Hepatocyte (in vitro differentiated cells): ENCODE results near the gene OR8G1. TPM values are rescaled to one million over a fixed set of nuclear protein-coding genes. Genes with fewer than 3 reads are reported as not detected.
"Not testable (repeated sequence)": the region's sequence is repeated elsewhere in the genome, so short reads cannot be mapped to it uniquely, and the experiment has no call there.

ENCODE experiments used
- DNase-seq: peaks from one replicate; pipeline ENCODE4 v3.0.0-alpha.2; 2016; ENCODE audit warnings: low spot score
- H2AFZ ChIP-seq: fragments of 200-600 bp; sonication (generic); 2 replicates; pipeline ENCODE4 v1.6.0; 2016; ENCODE audit warnings: antibody characterized with exemption, mild to moderate bottlenecking
- H3K27ac ChIP-seq: fragments of 200-600 bp; sonication (generic); 2 replicates; pipeline ENCODE4 v1.5.1; 2016; ENCODE audit warnings: mild to moderate bottlenecking
- H3K27me3 ChIP-seq: fragments of 200-600 bp; sonication (generic); 2 replicates; pipeline ENCODE4 v1.6.1; 2016
- H3K36me3 ChIP-seq: fragments of 200-600 bp; sonication (generic); replicated peaks from 2 replicates; pipeline ENCODE4 v1.5.1; 2016; ENCODE audit warnings: low read depth; ENCODE audit not compliant: insufficient read depth
- H3K4me1 ChIP-seq: fragments of 200-600 bp; sonication (generic); 2 replicates; pipeline ENCODE4 v1.5.1; 2016; ENCODE audit warnings: mild to moderate bottlenecking, moderate library complexity; ENCODE audit not compliant: insufficient read depth
- H3K4me2 ChIP-seq: fragments of 200-600 bp; sonication (generic); 2 replicates; pipeline ENCODE4 v1.6.0; 2016
- H3K4me3 ChIP-seq: fragments of 200-600 bp; sonication (generic); 2 replicates; pipeline ENCODE4 v1.5.1; 2016; ENCODE audit warnings: mild to moderate bottlenecking
- H3K79me2 ChIP-seq: fragments of 200-600 bp; sonication (generic); 2 replicates; pipeline ENCODE4 v1.6.0; 2017; ENCODE audit warnings: mild to moderate bottlenecking
- H3K9me2 ChIP-seq: fragments of 200-600 bp; sonication (generic); replicated peaks from 2 replicates; pipeline ENCODE4 v1.6.0; 2017; ENCODE audit warnings: mild to moderate bottlenecking; ENCODE audit not compliant: insufficient read depth
- H3K9me3 ChIP-seq: fragments of 200-600 bp; sonication (generic); 2 replicates; pipeline ENCODE4 v1.5.1; 2016; ENCODE audit warnings: low read depth, mild to moderate bottlenecking
- H4K20me1 ChIP-seq: fragments of 200-600 bp; sonication (generic); 2 replicates; pipeline ENCODE4 v1.6.0; 2016; ENCODE audit warnings: mild to moderate bottlenecking; ENCODE audit not compliant: insufficient read depth, poor library complexity, severe bottlenecking
- CTCF ChIP-seq: fragments of 200-600 bp; sonication (generic); IDR thresholded peaks from 2 replicates; pipeline ENCODE4 v1.5.1; 2016; ENCODE audit warnings: antibody characterized with exemption, mild to moderate bottlenecking; ENCODE audit not compliant: poor library complexity
- EZH2 ChIP-seq: fragments of 200-600 bp; sonication (generic); IDR thresholded peaks from 2 replicates; pipeline ENCODE4 v1.6.1; 2016; ENCODE audit warnings: antibody characterized with exemption, mild to moderate bottlenecking, borderline replicate concordance
- EZH2phosphoT487 ChIP-seq: fragments of 200-600 bp; sonication (generic); IDR thresholded peaks from one replicate; pipeline ENCODE4 v1.6.1; 2018; ENCODE audit warnings: antibody characterized with exemption, mild to moderate bottlenecking, low read depth, moderate library complexity; ENCODE audit not compliant: unreplicated experiment, severe bottlenecking
- WGBS: methylation state at CpG from one replicate; pipeline ENCODE4 v1.1.6; 2016; ENCODE audit warnings: low lambda C conversion rate; ENCODE audit errors: missing lambda C conversion rate; 5-methylcytosine and 5-hydroxymethylcytosine counted together
- polyA plus RNA-seq: library from polyadenylated mRNA; unstranded; fragments of >200 nt; fragmentation: Nextera tagmentation; extraction: Ambion mirVana; gene quantifications from 2 replicates; pipeline ENCODE4 v1.2.1, GENCODE V29; 2016
- total RNA-seq: library from RNA; depleted of rRNA; stranded (reverse); fragments of >200 nt; gene quantifications from 2 replicates; pipeline ENCODE4 v1.2.3, GENCODE V29; 2014

The OR8G1 gene
- total and polyA plus RNA-seq, 2 experiments from 2014 or later: not detected

- DNase-seq: no peak
- WGBS: 71% methylated on average over 4 of the region's 4 CpGs
- no peak within 1 kb of the TSS for H2AFZ ChIP-seq
- no peak within 1 kb of the TSS for H3K4me2 ChIP-seq
- no peaks in the 10 kb centered on the region for H3K9me2 ChIP-seq
- H3K79me2 ChIP-seq: no peaks in the 10 kb centered on the region
- H3K36me3 ChIP-seq: no peaks in the 10 kb centered on the region
- H3K4me1 ChIP-seq: no peaks in the 10 kb centered on the region
- no peaks in the 10 kb centered on the region for H3K27me3 ChIP-seq
- H3K27ac ChIP-seq: no peak within 1 kb of the TSS
- no peak for TF ChIP-seq CTCF
- no peak for TF ChIP-seq EZH2phosphoT487
- TF ChIP-seq EZH2: no peak
- H3K9me3 ChIP-seq: no peaks in the 10 kb centered on the region
- no peak within 1 kb of the TSS for H3K4me3 ChIP-seq
- no peaks in the 10 kb centered on the region for H4K20me1 ChIP-seq
Measured at GRCh38 chr11:124256076-124256475, 15.2 kb downstream of the OR8G1 start, which contains the start of gene OR8G5. TSS of gene OR8G5 (plus strand) at chr11:124256376. CDS start at chr11:124264932, 8,556 bp downstream.

GRCh38 chr11:124265041-124265440, 24.1 kb downstream of the OR8G1 start:
- H3K79me2 ChIP-seq, H4K20me1 ChIP-seq, DNase-seq, H3K27me3 ChIP-seq, H3K9me3 ChIP-seq, H3K36me3 ChIP-seq, H3K9me2 ChIP-seq, H3K4me2 ChIP-seq, H3K4me1 ChIP-seq, H3K27ac ChIP-seq, H3K4me3 ChIP-seq, H2AFZ ChIP-seq: not testable (repeated sequence)
- 92% methylated on average over 4 of the region's 4 CpGs for WGBS

GRCh38 chr11:124270886-124271285, 30.0 kb downstream of the OR8G1 start:
- not testable (repeated sequence) for H3K79me2 ChIP-seq, H4K20me1 ChIP-seq, H3K36me3 ChIP-seq, H3K27me3 ChIP-seq, H3K9me3 ChIP-seq, H3K4me1 ChIP-seq, H3K4me3 ChIP-seq, H3K27ac ChIP-seq, DNase-seq, H3K9me2 ChIP-seq, H2AFZ ChIP-seq
- 60% methylated on average over 7 of the region's 7 CpGs for WGBS
- H3K4me2 ChIP-seq: peak overlapping the region; percentile 24

- no peaks in the 10 kb centered on the region for H3K36me3 ChIP-seq
- no peaks in the 10 kb centered on the region for H3K9me2 ChIP-seq
- peaks cover 5% of the 10 kb centered on the region for H3K4me1 ChIP-seq
- no peaks in the 10 kb centered on the region for H3K79me2 ChIP-seq
- no peak for TF ChIP-seq EZH2phosphoT487
- TF ChIP-seq EZH2: no peak
- no peak for TF ChIP-seq CTCF
- no peaks in the 10 kb centered on the region for H3K27me3 ChIP-seq
- H4K20me1 ChIP-seq: no peaks in the 10 kb centered on the region
- no peaks in the 10 kb centered on the region for H3K9me3 ChIP-seq
- H3K4me2 ChIP-seq: peak overlapping the region; percentile 18
- H3K4me3 ChIP-seq: no peak overlapping the region
- H3K27ac ChIP-seq: peak overlapping the region; percentile 56
- peak; percentile 48 for DNase-seq
- H2AFZ ChIP-seq: no peak overlapping the region
- whole genome bisulfite sequencing: 60% methylated on average over 2 of the region's 2 CpGs
Measured at GRCh38 chr11:124274000-124274399, 33.1 kb downstream of the OR8G1 start.

- H3K4me1 ChIP-seq: peaks cover 5% of the 10 kb centered on the region
- no peak overlapping the region for H2AFZ ChIP-seq
- 75% methylated on average over 1 of the region's 1 CpG for WGBS
- TF ChIP-seq EZH2phosphoT487 (no peak), CTCF (no peak), EZH2 (no peak)
- no peaks in the 10 kb centered on the region for H3K9me3 ChIP-seq
- no peaks in the 10 kb centered on the region for H3K79me2 ChIP-seq
- no peaks in the 10 kb centered on the region for H3K36me3 ChIP-seq
- H4K20me1 ChIP-seq: no peaks in the 10 kb centered on the region
- H3K4me2 ChIP-seq: no peak overlapping the region
- no peak overlapping the region for H3K4me3 ChIP-seq
- H3K27ac ChIP-seq: no peak overlapping the region
- H3K27me3 ChIP-seq: no peaks in the 10 kb centered on the region
- H3K9me2 ChIP-seq: no peaks in the 10 kb centered on the region
- no peak for DNase-seq
Measured at GRCh38 chr11:124276081-124276480, 35.2 kb downstream of the OR8G1 start.
